OCI-LY3 (cell line): ENCODE measurements around the gene ZNF436.

Experiments
- EZH2phosphoT487 ChIP-seq: fragments of 200-600 bp; shearing (Covaris generic); IDR thresholded peaks from 2 replicates; pipeline ENCODE4 v1.6.1; 2018; ENCODE audit warnings: antibody characterized with exemption, mixed run types, low read depth
- TF ChIP-seq, protein P1 (sequence below): fragments of 200-600, 300-600 bp; sonication (generic); IDR thresholded peaks from 2 replicates; pipeline ENCODE4 v1.5.1; 2014; ENCODE audit warnings: antibody characterized with exemption, low read length, low read depth

DNA sequence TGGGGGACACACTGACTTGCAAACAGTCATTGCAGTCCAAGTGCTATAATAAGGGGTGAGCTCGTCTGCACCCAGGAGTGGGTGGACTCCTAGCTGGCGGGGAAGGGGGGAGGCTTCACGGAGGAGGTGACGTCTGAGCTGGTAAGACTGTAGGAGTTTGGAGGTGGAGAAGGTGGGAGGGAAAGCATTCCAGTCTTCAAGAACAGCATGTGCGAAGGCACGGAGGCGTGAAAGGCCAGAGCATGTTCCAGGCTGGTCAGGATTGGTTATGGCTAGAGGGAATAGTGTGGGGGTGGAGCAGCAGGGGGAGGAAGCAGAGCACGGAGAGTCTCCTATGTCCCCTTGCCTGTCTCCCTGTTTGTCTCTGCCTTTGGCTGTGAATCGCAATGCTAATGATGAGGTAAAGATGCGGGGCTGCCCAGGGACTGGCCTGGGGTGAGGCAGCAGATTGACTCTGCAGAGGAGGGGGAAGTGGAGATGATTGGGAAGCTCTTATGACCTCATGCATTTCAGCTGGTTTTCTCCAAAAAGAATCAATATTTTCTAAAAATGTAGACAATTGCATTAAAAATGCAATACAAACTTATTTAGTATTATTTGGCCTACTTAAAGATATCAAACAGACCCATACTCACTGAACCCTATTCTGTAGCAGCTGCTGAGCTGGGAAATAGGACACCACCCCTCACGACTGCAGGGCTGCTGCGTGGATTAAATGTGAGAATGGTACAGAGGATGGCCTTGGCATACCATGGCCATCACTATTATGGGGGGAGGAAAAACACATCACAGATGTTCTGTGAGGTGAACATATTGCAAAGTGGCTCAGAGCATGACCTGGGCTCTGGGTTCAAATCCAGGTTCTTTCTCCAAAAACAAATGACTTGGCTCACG lies 2.6 kb upstream of the ZNF436 start:
- TF ChIP-seq, protein P1, sequence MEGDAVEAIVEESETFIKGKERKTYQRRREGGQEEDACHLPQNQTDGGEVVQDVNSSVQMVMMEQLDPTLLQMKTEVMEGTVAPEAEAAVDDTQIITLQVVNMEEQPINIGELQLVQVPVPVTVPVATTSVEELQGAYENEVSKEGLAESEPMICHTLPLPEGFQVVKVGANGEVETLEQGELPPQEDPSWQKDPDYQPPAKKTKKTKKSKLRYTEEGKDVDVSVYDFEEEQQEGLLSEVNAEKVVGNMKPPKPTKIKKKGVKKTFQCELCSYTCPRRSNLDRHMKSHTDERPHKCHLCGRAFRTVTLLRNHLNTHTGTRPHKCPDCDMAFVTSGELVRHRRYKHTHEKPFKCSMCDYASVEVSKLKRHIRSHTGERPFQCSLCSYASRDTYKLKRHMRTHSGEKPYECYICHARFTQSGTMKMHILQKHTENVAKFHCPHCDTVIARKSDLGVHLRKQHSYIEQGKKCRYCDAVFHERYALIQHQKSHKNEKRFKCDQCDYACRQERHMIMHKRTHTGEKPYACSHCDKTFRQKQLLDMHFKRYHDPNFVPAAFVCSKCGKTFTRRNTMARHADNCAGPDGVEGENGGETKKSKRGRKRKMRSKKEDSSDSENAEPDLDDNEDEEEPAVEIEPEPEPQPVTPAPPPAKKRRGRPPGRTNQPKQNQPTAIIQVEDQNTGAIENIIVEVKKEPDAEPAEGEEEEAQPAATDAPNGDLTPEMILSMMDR = no peak
- TF ChIP-seq EZH2phosphoT487 = no peak
